H54 (cell line): ENCODE results near the gene NTRK1.

ENCODE experiments used
- DNase-seq: peaks from one replicate; pipeline ENCODE4 v3.0.0; 2011; ENCODE audit warnings: low spot score, mixed read lengths; ENCODE audit not compliant: insufficient read length
- FAIRE-seq: peaks from 3 replicates; lab custom pipeline; 2011; peaks lifted over from hg19 to GRCh38; lab: Jason Lieb, UNC
- POLR2A ChIP-seq: IDR thresholded peaks from 2 replicates; pipeline ENCODE4 v1.6.1; 2011; ENCODE audit warnings: low read depth, mild to moderate bottlenecking, low read length

NTRK1 gene

DNA sequence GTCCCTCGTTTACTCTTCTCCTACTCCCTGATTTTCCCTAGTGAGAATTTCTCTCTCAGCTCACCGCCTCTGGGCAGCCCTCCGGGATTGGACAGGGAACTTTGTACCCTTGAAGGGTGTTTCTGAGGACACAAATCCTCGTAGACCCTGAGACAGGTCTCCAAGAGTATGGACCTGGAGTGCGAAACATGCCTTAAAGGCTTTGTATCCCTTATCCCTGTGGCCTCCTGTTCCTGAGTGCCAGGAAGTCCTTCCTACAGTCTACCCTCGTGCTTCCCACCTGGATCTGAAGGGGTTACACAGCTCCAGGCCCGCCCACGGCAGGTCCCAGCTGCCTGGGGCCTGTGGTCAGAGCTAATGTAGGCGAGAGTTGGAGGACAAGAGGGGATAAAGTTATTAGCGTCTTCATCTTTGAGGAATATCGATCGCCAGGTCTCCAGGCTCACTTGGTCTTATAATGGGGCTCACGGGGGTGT lies 25.3 kb downstream of the NTRK1 start:
- no peak for DNase-seq
- TF ChIP-seq POLR2A: no peak
- no peak for FAIRE-seq

DNA sequence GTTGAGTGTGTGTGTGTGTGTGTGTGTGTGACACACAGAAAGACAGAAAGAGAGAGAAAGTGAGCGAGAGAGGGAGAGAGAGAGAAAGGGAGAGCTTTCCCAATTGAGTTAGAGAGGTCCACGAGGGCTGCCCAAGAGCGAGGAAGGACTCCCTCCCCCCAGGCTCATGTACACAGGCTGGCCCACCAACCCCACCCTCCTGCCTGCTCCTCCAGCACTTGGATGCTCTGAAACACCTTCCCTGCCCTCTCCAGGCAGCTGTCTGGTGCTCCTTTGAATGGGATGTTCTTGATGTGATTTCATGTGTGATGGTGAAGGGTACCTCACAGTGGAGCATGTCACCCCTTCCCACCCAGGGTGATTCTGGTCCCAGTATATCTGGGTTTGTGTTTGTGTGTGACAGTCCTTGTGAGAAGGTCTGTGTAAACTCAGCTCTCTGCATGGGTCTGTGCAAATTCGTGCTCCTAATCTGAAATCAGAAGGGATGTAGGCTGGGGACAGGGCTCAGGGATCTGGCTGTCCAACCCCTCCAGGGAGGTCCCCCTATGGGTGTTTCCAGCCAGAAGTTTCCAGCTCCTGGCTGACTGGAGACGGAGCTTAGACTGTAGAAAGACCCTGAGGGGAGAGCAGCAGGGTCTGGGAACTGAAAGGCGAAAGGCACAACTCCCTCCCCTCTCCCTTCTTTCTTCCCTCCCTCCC lies 26.1 kb downstream of the NTRK1 start:
- TF ChIP-seq POLR2A: no peak
- DNase-seq (no peak), FAIRE-seq (no peak)

DNA sequence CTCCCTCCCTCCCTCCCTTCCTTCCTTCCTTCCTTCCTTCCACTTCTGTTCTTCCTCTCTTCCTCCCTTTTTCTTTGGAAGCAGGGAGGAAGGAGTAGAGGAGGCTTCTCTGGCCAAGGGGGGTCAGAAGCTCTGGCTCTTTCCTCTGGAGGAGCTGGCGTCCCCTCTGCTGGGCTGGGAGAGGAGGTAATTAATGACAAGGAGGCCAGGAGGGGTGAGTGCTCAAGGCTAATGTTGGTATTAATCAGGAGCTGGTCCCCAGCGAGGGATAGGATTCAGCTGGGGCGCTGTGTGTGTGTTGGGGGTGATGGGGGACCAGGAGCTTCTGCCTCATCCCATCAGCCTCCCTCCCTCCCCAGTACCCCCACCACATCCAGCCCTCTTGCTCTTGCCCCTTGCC lies 26.7 kb downstream of the NTRK1 start:
- DNase-seq: no peak
- no peak for TF ChIP-seq POLR2A
- no peak for FAIRE-seq

DNA sequence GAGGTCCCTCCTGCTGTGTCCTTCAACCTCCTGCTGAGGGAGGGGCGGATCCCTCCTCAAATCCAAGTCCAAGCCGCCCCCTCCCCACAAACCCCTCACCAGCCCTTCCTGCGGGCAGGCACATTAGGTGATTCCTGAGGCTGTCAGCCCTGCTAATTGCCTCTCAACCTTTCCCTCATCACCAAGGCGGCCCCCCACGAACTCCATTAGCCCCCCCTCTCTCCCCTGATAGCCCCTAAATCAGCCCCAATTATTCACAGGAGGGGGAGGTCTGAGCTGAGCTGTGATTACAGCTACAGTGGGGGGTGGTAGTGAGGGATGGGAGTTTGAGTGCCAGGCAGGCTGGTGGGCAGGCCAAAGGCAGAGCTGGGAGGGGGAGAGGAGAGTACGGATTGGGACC lies 27.1 kb downstream of the NTRK1 start:
- no peak for TF ChIP-seq POLR2A
- FAIRE-seq (no peak), DNase-seq (no peak)

DNA sequence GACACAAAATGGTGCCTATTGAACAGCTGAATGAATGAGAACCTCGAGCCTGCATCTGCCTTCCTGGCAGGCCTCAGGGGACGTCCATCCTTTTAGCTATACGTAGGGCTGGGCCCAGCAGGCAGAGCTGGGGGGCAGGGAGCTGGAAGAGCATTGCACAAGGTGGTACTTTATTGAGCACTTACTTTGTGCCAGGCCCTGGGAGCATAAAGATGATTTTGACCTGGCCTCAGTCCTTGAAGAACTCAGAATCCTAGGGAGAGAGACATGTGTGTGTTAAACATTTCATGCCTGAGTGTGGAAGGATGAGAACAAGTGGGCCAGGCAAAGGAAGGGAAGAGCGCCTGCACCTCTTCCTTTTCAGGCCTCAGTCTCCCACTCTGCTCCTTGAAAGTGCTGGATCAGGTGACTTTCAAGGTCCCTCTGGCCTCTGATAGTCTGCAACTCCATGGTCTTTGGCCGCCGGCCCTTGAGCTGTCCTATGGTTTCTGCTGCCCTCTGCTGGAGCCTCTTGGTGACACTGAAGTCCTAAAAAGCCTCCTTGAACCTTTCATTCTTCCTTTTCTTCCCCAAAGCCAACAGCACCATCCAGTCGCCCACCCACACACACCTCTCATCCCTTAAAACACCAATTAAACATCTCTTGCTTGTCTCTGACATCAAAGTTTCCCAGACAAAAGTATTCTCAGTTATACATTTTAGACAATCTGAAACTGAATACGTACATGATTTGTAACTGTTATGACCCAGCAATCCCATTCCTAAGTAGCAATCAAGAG lies 29.3 kb downstream of the NTRK1 start:
- FAIRE-seq (peak; percentile 30), DNase-seq (peak; percentile 74)
- no peak for TF ChIP-seq POLR2A

DNA sequence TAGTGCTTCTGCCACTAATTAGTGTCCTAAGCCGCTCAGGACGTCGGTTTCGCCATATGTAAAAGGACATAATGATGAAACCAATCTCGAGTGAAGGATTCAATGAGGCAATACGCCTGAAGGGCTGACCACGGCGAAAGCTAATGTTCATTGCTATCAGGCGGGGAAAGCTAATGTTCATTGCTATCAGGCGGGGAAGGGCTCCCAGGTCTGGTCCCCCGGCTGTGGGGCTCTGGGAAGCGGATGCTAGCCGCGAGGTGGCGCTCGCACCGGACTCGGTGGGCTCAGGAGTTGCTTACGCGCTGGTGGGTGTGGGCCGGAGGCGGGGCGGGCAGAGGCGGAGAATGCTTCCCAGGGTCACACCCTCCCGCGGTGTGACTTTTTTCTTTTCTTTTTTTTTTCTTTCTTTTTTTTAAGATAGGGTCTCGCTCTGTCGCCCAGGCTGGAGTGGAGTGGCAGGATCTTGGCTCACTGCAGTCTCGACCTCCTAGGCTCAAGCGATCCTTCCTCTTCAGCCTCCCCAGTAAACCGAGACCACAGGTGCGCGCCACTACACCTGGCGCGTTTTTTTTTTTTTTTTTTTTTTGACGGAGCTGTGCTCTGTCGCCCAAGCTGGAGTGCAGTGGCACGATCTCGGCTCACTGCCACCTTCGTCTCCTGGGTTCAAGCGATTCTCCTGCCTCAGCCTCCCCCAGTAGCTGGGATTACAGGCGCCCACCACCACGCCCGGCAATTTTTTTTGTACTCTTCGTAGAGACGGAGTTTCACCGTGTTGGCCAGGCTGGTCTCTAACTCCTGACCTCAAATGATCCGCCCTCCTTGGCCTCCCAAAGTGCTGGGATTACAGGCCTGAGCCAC lies 31.8 kb downstream of the NTRK1 start:
- peak; percentile 94 for DNase-seq
- FAIRE-seq: no peak
- no peak for TF ChIP-seq POLR2A

DNA sequence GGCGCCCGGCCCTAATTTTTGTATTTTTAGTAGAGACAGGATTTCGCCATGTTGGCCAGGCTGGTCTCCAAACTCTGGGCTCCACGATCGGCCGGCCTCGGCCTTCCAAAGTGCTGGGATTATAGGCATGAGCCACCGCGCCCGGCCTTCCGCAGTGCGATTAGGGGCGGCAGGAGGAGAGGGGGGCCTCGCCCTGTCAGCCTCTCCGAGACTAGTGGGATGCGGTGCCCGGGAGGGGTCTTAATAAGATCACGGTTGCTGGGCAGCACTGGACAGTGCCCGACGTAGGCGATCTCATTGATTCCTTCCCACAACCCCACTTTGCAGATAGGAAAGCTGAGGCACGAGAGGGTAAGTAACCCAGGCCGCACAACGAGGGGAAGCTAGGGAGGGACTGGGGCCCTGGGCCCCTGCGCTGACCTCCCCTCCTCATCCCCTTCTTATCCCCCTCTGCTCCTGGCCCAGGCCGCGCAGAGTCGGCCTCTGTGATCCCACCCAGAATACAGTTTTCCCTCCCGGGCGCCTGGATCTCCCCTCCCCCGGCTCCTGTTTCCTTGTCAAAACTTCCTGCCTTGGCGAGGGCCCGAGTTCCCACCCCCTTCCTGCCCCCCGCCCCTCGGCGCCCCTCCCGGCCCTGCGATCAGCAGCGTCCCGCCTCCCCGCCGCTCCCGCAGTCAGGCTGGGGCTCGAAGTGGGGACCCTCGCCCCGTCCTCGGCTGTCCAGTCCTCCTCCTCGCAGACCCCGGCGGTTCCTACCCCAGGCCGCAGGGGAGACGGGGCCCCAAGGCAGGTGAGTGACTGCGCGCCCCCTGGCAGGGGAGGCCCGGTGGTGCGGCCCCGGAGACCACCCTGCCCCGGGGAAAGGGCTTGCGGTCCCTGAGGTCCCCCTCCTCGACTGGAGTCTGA lies 32.6 kb downstream of the NTRK1 start, which contains the start of gene PEAR1:
Gene PEAR1, plus strand, starts transcription at position 671 of the 906 bp plus-strand sequence. CDS start 10,209 bp downstream, outside the sequence.
- no peak for DNase-seq
- FAIRE-seq: no peak
- TF ChIP-seq POLR2A: no peak

DNA sequence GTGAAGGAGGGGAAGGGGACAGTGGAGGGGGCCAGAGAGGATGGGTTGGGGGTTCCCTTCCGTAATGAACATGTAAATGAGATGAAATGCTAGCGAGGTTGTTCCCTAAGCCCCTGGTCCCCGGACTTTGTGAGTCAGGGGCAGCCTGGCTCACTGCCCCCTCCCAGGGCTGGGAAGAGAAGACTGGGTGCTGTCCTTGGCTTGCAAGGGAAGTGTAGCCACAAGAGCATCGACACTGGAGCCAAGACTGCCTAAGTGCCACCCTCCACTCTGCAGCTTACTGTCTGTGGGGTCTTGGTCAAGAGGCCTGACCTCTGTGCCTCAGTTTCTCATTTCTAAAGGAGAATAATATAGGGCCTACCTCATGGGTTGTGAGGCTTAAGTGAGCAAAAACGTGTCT lies 33.3 kb downstream of the NTRK1 start:
- TF ChIP-seq POLR2A: no peak
- FAIRE-seq: no peak
- no peak for DNase-seq

DNA sequence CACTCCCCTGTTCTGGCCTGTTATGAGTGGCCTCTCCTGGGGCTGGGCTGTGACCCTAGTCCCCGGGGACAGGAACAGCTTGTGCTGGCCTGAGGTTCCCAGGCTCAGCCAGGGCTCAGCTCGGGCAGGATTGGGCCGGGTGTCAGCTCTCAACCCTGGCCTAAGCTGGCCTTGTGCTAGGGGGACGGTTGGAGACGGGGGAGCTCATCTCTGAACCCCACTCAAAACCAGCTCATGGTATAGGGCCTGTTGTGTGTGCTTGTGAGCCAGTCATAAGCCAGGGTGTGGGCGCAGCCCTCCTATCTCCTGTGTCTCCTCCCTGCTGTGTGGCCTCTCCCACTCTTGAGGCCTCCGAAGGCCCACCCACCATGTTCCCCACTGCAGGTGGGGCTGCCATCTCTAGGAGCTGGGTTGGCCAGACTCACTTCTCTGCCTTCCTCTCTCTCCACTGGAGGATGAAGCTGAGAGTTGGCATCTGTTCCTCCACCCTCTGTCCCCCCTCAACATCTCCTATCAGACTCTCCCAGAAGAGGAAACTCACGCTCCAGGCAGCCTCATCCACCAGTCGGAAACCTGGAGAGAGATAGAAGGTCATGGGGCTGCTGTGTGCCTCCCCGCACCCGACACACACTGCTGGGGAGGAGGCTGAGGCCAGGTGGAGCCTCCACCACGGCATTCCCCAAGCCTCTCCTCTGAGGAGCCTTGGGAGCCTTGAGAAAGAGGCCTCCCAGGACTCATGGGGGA lies 34.2 kb downstream of the NTRK1 start:
- DNase-seq (no peak), FAIRE-seq (no peak)
- TF ChIP-seq POLR2A: no peak

DNA sequence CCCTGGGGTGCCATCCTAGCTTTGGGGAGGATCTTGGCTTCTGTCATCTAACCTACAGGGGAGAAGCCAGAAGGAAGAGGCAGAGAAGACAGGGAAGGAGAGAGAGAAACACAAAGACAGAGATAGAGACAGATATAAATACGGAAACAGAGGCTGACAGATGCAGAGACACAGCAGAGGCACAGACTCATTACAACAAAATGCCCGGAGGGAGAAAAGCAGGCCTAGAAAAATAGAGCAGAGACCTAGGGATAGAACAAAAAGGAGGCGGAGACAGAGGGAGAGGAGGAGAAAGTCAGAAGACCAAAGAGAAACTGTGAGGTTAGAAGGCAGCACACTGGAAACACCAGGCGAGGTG lies 34.8 kb downstream of the NTRK1 start:
- no peak for FAIRE-seq

DNA sequence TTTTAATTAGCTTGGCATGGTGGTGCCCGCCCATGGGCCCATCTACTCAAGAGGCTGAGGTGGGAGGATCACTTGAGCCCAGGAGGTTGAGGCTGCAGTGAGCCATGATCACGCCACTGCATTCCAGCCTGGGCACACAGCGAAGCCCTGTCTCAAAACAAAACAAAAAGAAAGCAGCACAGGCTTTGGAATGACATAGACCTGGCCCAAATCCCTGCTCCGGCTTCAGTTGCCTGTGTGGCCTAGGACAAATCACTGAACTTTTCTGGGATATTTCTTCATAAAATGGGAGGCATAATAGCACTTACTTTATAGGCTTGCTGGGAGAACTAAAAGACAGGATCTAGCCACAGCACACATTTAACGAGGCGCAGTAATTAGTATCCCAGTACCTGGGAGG lies 35.3 kb downstream of the NTRK1 start:
- TF ChIP-seq POLR2A: no peak
- FAIRE-seq: no peak
- DNase-seq: no peak

More for the DNA sequence above, 34.8 kb downstream of the NTRK1 start:
- no peak for DNase-seq
- no peak for TF ChIP-seq POLR2A

DNA sequence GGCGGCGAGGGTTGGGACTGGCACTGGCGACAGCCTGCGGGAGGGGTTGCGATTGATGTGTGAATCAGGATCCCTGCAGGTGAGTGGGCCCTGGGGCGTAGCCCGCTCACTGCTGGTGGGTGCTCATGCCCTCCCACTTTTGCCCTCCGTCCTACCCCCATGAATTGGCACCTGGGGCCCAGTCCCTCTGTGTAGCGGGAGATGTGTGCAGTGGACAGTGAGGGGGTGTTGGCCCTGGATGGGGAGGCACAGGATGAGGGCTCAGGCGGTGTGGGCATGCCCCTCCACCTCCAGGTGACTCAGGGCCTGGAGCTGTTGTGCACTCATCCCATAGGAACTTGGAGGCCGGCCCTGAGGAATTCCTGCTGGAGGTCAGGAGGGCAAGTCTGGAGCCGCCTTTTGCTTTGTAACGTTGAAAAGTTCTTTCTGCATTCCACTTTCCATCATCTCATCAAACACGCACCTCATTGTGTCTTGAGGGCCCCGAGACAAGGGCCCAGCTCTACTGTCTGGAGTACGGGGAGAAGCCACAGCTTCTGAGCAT lies 35.9 kb downstream of the NTRK1 start:
- FAIRE-seq: no peak
- peak; percentile 98 for DNase-seq
- no peak; the same call in 1 of the 2 replicates for TF ChIP-seq POLR2A
